GM12892 (cell line): ENCODE data around the gene PTPRN2.

Source experiments
- POLR2A ChIP-seq: IDR thresholded peaks from 2 replicates; pipeline ENCODE4 v1.6.1; 2011; ENCODE audit warnings: low read depth, low read length, control low read depth
- POLR2AphosphoS5 ChIP-seq: IDR thresholded peaks from 2 replicates; pipeline ENCODE4 v1.6.1; 2011; ENCODE audit warnings: low read depth, low read length, control low read depth

- TF ChIP-seq POLR2A: no peak
- no peak for TF ChIP-seq POLR2AphosphoS5
Measured at GRCh38 chr7:158016180-158017097, 571.2 kb downstream of the PTPRN2 start.
